Activated CD8-positive, alpha-beta memory T cell treated with anti-CD3 and anti-CD28 coated beads for 1 hour (primary cell): ENCODE data around the gene XRN2.

ENCODE experiments used
- DNase-seq, 2 donors: peaks; one replicate each; pipeline ENCODE4 v3.0.0-alpha.2; 2020; ENCODE audit warnings: low read depth in 1 of 2; ENCODE audit errors: extremely low read depth in 1 of 2

XRN2 gene

DNA sequence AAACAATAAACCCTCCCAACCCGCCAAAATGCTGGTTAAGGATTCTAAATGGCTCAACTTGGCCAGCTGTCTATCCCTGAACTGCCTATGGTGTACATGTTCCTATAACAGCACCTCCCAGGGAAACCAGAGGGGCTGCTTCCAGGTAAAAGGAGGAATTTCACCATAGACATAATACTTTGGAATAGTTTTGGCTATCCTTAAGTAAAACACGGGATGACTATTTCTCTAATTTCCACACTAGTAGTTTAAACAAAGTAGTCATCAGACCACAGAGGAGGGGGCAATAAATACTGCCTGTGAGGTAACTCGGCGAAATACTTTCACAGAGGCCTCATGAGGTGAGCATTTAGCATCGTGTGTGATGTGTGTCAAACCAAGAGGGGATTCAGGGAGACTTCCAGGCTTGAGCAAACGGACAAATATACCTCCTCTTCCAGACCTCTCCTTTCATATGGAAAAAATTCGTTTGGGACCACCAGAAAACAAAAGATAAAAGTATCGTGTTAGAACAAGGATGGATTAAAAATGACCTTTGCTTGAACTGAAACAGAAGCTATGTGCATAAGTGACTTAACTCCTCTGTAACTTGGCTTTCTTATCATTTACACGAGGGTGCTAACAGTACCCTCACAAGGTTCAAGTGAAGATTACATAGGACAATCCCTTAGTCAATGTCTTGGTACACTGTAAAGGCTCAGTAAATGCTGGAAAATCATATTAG, 1.0 kb upstream of the XRN2 start:
- DNase-seq, result no peak

- no peak for DNase-seq
Measured at GRCh38 chr20:21302664-21303060, 469 bp upstream of the XRN2 start.

DNA sequence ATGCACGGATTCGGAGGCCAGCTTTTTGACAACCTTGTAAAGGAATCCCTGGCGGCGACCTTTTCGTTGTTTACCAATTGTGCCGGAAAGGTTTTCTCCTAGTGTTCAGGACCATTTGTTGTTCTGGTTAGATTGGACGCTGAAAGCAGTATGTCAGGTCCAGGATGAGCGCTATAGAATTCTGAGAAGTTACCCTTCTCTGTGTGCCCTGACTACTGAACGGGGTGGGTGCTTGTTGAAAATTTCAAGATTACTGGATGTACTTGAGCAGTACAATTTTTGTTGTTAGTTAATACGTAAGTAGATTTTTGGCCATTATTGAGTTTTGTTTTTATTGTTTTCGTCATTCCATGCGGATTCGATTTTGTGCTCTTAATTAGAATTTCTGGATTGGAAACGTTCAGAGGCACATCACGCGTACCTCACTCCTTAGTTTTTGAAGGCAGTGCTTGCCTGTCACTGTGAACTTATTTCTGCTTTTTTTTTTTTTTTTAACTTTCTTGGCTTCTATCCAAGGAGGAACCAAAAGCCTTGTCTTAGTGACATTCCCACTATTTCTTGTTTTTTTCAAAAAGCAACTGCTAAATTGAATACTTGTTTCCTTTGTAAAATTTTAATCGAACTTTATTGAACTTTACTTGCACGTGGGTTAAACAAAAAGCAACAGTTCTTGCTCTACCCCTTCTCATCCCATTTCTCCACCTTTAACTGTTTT, 898 bp downstream of the XRN2 start:
- DNase-seq, result no peak

- DNase-seq, result no peak
Measured at GRCh38 chr20:21308340-21308739, 5.2 kb downstream of the XRN2 start.

- DNase-seq, result no peak
Measured at GRCh38 chr20:21309678-21310467, 6.7 kb downstream of the XRN2 start.

DNA sequence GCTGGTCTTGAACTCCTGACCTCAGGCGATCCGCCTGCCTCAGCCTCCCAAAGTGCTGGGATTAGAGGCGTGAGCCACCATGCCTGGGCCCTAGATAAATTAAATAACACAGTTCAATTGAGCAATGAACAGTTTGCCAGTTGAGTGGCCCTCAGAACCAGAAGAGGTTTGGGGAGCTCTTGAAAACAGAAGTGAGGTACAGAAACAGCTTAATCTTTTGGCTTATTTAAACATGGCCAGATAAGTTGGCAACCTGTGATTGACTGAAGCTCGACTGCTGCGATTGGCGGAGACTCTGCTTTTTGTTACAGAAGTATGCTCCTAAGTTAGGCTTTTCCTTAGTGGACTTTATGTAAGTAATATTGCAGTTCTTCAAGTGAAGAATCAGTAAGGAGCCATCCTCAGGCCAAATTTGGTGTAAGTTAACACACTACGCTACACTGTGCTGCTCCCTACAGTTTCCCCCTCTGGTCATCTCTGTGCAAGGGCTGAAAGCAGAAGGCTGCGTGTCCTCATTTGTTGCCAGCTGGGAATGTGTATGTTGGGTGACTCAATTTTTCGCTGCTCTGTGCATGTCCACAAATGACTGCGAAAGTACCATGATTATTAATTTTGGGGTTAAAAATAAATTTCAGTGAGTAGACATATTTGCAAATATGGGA, 9.8 kb downstream of the XRN2 start:
- DNase-seq, result no peak

GRCh38 chr20:21315138-21315537, 12.0 kb downstream of the XRN2 start:
- no peak for DNase-seq

DNA sequence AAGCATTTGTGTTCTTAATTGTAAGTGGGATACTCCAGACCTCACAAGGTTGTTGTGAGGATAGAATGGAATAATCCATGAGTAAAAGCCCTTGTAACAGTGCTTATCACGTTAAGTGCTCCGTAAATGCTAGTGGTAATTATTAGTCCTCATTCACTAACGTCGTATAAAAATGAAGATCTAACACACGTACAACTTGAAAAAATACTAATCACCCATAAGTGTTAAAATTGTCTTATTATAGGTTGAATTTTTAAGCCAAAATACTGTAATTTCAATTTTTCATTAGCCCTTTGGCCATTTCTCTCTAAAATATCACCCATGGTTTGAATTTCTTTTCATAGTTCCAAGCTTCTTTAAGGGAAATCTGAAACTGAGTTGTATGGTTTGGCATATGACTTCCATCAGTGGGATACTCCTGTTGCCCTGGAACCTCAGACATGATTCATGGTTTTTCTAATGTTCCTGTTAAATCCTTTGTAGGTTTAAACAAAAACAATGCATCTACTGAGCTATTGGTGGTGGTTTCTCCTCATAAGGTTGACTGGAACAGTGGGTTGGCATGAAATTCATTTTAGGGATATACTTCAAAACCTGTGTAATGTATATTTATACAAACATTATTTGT, 19.1 kb downstream of the XRN2 start:
- DNase-seq, result no peak

DNA sequence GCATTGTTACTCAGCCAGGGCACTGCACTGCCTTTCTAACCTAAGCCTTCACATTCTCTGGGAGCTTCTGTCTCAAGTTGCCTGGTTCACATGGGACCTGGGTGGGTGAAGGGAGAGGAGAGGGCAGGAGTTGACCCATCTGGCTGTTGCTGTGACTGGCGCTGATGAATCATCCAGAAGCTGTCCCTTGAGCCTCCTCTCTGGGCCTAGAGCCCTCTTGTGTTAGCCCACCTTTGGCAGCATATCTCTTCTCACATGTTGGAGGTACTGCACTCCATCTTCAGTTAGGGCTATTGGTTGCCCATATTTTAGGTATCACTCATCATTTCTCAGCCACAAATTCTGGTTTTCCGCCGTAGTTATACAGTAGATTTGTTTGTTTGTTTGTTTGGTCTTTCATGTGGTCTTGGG, 19.8 kb downstream of the XRN2 start:
- no peak for DNase-seq

GRCh38 chr20:21323640-21324039, 20.5 kb downstream of the XRN2 start:
- no peak for DNase-seq

DNA sequence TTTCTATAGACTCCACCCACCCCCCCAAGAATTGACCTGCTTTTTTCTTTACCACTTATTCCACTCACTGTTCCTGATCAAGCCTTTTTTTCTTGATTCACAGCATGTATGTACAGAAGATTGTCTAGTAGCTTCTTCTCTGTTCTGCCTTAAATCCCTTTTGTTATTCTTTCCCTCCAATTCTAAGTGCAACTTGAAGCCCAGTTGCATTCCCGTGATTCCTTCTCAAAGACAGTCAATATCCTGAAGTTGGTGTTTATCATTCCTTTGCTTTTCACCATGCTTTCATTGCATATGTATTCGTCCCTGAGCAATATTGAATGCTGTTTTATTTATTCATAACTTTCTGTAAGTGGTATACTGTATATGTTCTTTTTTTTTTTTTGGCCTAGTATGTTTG, 21.0 kb downstream of the XRN2 start:
- no peak for DNase-seq

DNA sequence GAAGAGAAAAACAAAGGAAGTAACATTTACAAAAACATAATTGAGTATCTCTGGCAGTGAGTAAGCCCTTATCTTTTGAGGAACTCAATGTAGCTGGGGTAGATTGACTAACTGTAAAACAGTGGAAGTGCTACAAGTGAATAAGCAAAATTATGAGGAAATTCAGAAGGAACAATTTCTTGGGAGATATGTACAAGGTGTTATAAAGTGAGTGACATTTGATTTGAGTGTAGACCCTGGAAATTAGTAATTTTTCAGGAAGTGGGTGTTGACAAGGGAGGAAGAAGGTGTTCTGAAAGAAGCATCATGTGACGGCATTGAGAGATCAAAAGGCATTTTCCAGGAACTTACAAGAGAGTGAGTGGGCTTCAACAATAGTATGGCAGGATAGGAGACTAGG, 22.2 kb downstream of the XRN2 start:
- no peak for DNase-seq

DNA sequence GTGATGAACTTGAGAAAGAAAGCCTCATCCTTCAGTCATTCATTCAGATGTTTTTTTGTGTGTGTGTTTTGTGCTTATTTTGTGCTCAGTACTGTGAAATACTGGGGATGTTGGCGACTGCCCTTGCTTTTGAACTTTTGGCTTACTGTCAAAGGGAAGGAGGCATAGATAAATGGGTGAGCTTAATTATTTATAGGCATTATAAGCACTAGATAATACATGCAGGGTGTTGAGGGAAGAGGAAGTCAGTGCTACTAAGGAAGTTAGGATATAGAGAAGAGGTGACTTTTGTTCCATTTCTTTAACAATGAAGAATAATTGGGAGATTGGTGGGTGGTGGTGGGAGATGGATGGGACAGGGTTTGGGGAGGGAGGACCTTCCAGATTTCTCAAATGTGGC, 23.6 kb downstream of the XRN2 start:
- DNase-seq, result no peak

- DNase-seq, result no peak
Measured at GRCh38 chr20:21336455-21337151, 33.5 kb downstream of the XRN2 start.

- no peak for DNase-seq
Measured at GRCh38 chr20:21338291-21338690, 35.2 kb downstream of the XRN2 start.

DNA sequence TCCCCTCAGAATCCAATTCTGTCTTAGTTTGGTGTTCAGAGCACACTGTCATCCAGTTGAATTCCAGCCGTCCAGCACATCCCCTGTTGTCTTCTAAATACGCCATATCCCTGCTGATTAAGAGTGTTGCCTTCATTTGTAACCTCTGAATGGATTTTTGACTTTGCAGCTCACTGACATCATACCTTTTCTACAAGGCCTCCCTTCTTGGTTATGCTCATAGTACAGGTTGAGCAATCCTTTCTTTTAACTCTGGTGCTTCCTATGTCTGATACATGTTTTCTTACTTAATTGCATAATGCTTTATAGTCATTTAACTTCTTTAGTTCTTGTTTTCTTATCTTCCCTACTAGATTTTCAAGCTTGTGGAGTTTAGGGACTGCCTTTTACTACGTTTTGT, 36.4 kb downstream of the XRN2 start:
- DNase-seq, result no peak

- DNase-seq, result no peak
Measured at GRCh38 chr20:21340991-21341697, 38.0 kb downstream of the XRN2 start.

DNA sequence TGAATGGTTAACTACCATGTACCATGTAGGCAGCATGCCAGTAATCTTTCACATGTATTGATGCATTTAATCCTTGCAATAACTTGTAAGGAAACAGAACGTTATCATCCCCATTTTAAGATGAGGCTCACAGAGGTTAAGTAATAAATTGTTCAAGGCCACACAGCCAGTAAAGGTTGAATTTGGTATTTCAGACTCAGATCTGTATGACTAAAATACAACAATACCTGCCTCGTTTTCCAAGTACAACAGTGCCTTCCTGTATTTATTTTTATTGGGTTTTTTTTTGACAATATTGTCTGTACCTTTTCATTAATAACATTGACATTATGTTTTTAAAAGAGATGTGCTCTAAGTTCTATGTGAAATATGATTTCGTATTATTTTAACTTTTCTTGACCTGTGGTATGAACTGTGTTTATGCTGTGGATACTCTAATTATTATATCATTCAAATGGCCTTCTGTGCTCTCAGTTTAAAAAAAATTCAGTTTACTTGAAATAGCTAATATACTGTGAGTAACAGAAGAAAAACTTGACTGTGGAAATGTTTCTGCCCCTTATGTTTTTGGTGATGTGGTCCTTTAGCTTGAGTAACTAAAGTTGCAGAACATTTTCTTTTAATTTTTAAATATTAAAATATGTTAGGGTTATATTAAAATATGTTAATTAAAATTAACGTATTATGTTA, 39.7 kb downstream of the XRN2 start:
- DNase-seq, result no peak
